Heart right ventricle (tissue), 16 donors: Measurements from ENCODE around the gene MED13. TPM values are rescaled to one million over a fixed set of nuclear protein-coding genes. Genes with fewer than 3 reads are reported as not detected.
A peak's percentile ranks its signal among the peaks of the same experiment; 100 is the strongest.
"Not testable (repeated sequence)": the region's sequence is repeated elsewhere in the genome, so short reads cannot be mapped to it uniquely, and the experiment has no call there.

Experiments used
- ATAC-seq, 8 donors: fragments of 200-7000 bp; cut with Tn5 transposase; one replicate each; pipeline ENCODE4 v1.9.1; 2020; ENCODE audit warnings: mild to moderate bottlenecking in 8 of 8, moderate library complexity in 8 of 8, moderate number of reproducible peaks in 1 of 8
- DNase-seq, 2 donors: peaks; one replicate each; pipeline ENCODE4 v3.0.0-alpha.2; 2020
- H3K27ac ChIP-seq, 10 donors: fragments of 200-600 bp; sonication (generic) in 2 of 10; one replicate each; pipeline versions ENCODE4 v1.5.0 to v1.8.0; 2020 to 2022; ENCODE audit warnings: mild to moderate bottlenecking in 3 of 10
- H3K27me3 ChIP-seq, 7 donors: fragments of 200-600 bp; one replicate each; pipeline ENCODE4 v1.8.0; 2021 to 2022; ENCODE audit warnings: mild to moderate bottlenecking in 2 of 7
- H3K36me3 ChIP-seq, 9 donors: fragments of 200-600 bp; sonication (generic) in 1 of 9; one replicate each; pipeline versions ENCODE4 v1.5.0 to v1.8.0; 2020 to 2022; ENCODE audit warnings: mild to moderate bottlenecking in 2 of 9
- H3K4me1 ChIP-seq, 9 donors: fragments of 200-600 bp; sonication (generic) in 1 of 9; one replicate each; pipeline versions ENCODE4 v1.5.0 to v1.8.0; 2020 to 2022; ENCODE audit warnings: mild to moderate bottlenecking in 4 of 9
- H3K4me3 ChIP-seq, 10 donors: fragments of 200-600 bp; sonication (generic) in 2 of 10; one replicate each; pipeline versions ENCODE4 v1.5.0 to v1.8.0; 2020 to 2022; ENCODE audit warnings: mild to moderate bottlenecking in 7 of 10, moderate library complexity in 2 of 10
- H3K9me3 ChIP-seq, 11 donors: fragments of 200-600 bp in 10 of 11; sonication (generic) in 2 of 11; one replicate each; pipeline versions ENCODE4 v1.5.0 to v1.8.0; 2013 to 2022; ENCODE audit warnings: mild to moderate bottlenecking in 2 of 11, control low read depth in 1 of 11, moderate library complexity in 1 of 11
- WGBS, 2 donors: extraction: QIAGEN DNeasy Blood & Tissue Kit; methylation state at CpG; one replicate each; pipeline ENCODE4 v1.1.7; 2013; ENCODE audit warnings: inconsistent platforms in 1 of 2; 5-methylcytosine and 5-hydroxymethylcytosine counted together
- intact Hi-C, 10 donors: fragments of 100-400 bp; cut with DNase I; formaldehyde crosslinking; loops; one replicate each; pipeline versions ENCODE4 v1.11.1 to v1.14.2; 2022
- polyA plus RNA-seq, 2 donors: library from polyadenylated mRNA; stranded (reverse); fragments of 200-250 nt; gene quantifications; one replicate each; pipeline ENCODE4 v1.2.3, GENCODE V29; 2013
- total RNA-seq, 10 donors: library from RNA; stranded (reverse); fragmentation: NEBNext Ultra II Directional in 3 of 10; extraction: Animal tissue kit (Norgen Biotek cat#: 25700) in 3 of 10; gene quantifications; one replicate each; pipeline versions ENCODE4 v1.2.1 to v1.2.4, GENCODE V29; 2021 to 2023
- TF ChIP-seq, protein P1 (sequence below), 9 donors: fragments of 200-600 bp; sonication (generic) in 2 of 9; IDR thresholded peaks; one replicate each; pipeline versions ENCODE4 v1.5.0 to v1.8.0; 2021 to 2022; ENCODE audit warnings: antibody characterized with exemption in 9 of 9, mild to moderate bottlenecking in 5 of 9, moderate library complexity in 1 of 9
- donor health status: Arrhythmogenic right ventricular cardiomyopathy.
- donor health status: ischemic (EF 13 %, LVEDD 7.1; RV severe dilation, severe dysfunction).
- donor health status: healthy with polysubstance abuse.
- donor health status: DM: no; HTN: yes; CAD: no.
- donor health status: DM: no; HTN: no; CAD: no.
- donor health status: ischemic (EF 25% LVEDD 6.9; RV normal size, moderate dysfunction).
- donor health status: ischemic (EF 25% LVEDD 5.7; RV mildly dilated, moderate dysfunction).
- donor health status: healthy.
- donor health status: DM: yes; HTN: yes; CAD: no.
- donor health status: Ischemic cardiomyopathy.
- donor health status: ischemic (EF 35%, LVEDD 5.7; RV mildly dilated, moderate dysfunction).
- donor health status: nonischemic (EF 11% LVEDD 7.7; RV severe dilation, severe dysfunction).
- donor health status: DM: yes; HTN: yes; CAD: no.
- donor health status: PGD.
- donor health status: ischemic (EF 29% LVEDD 5.4; RV normal size, mild dysfunction).
- donor health status: nonischemic (EF 23%, LVEDD 6.1; RV moderate dilation, normal function).

The MED13 gene
- total and polyA plus RNA-seq, 12 donors = 4.1 to 51.6 (median 35.7) TPM

GRCh38 chr17:62001105-62001504, 64.0 kb downstream of the MED13 start:
- DNase-seq (no peak), ATAC-seq (no peak)
- intact Hi-C loops = loop anchor here in 1 of 10 donors (10.0 kb wide), 1 partner anchor 64 kb away; the partner anchor contains the start of gene MED13
- H3K4me3 ChIP-seq = no peak overlapping the region
- 96 to 100% methylated on average over 2 of the region's 2 CpGs for WGBS, 2 donors
- TF ChIP-seq, protein P1, sequence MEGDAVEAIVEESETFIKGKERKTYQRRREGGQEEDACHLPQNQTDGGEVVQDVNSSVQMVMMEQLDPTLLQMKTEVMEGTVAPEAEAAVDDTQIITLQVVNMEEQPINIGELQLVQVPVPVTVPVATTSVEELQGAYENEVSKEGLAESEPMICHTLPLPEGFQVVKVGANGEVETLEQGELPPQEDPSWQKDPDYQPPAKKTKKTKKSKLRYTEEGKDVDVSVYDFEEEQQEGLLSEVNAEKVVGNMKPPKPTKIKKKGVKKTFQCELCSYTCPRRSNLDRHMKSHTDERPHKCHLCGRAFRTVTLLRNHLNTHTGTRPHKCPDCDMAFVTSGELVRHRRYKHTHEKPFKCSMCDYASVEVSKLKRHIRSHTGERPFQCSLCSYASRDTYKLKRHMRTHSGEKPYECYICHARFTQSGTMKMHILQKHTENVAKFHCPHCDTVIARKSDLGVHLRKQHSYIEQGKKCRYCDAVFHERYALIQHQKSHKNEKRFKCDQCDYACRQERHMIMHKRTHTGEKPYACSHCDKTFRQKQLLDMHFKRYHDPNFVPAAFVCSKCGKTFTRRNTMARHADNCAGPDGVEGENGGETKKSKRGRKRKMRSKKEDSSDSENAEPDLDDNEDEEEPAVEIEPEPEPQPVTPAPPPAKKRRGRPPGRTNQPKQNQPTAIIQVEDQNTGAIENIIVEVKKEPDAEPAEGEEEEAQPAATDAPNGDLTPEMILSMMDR (IDR thresholded peaks at IDR 0.05) = no peak
- H3K27ac ChIP-seq = no peak overlapping the region
- H3K36me3 ChIP-seq = peaks cover 0 to 61% (median 0%) of the 10 kb centered on the region in 9 donors
- no peaks in the 10 kb centered on the region for H3K27me3 ChIP-seq
- peaks cover 0 to 48% (median 23%) of the 10 kb centered on the region in 9 donors for H3K4me1 ChIP-seq
- no peaks in the 10 kb centered on the region for H3K9me3 ChIP-seq

- Histone ChIP-seq H3K4me3 (no peak overlapping the region), H3K9me3 (no peaks in the 10 kb centered on the region), H3K27me3 (no peaks in the 10 kb centered on the region), H3K4me1 (peaks cover 0 to 48% (median 24%) of the 10 kb centered on the region in 9 donors), H3K27ac (no peak overlapping the region), H3K36me3 (peaks cover 0 to 56% (median under 1%) of the 10 kb centered on the region in 9 donors)
- intact Hi-C loops = loop anchor here in 1 of 10 donors (10.0 kb wide), 1 partner anchor 65 kb away; the partner anchor contains the start of gene MED13
- 93 to 95% methylated on average over 3 of the region's 3 CpGs for WGBS, 2 donors
- TF ChIP-seq, protein P1 (IDR thresholded peaks at IDR 0.05) = no peak
- ATAC-seq (no peak), DNase-seq (no peak)
Measured at GRCh38 chr17:62000186-62000585, 64.9 kb downstream of the MED13 start.

- intact Hi-C loops = loop anchor here in 1 of 10 donors (5.0 kb wide), 1 partner anchor 59 kb away; no protein-coding TSS in a partner anchor
- H3K4me1 ChIP-seq = peaks cover 0 to 41% (median 24%) of the 10 kb centered on the region in 9 donors
- not testable (repeated sequence) for H3K27me3 ChIP-seq, DNase-seq, ATAC-seq, H3K4me3 ChIP-seq, H3K9me3 ChIP-seq, H3K27ac ChIP-seq
- H3K36me3 ChIP-seq = peaks cover 0 to 56% (median 15%) of the 10 kb centered on the region in 9 donors
- 80 to 87% methylated on average over 4 of the region's 4 CpGs for WGBS, 2 donors
Measured at GRCh38 chr17:61998534-61998933, 66.5 kb downstream of the MED13 start.

GRCh38 chr17:61997664-61998063, 67.4 kb downstream of the MED13 start:
- Histone ChIP-seq H3K4me3 (no peak overlapping the region), H3K36me3 (peaks cover 0 to 56% (median 15%) of the 10 kb centered on the region in 9 donors), H3K27ac (peak overlapping the region in 5 of 10 donors; percentile 3 to 30 (median 14)), H3K4me1 (peaks cover 0 to 34% (median 24%) of the 10 kb centered on the region in 9 donors), H3K27me3 (no peaks in the 10 kb centered on the region), H3K9me3 (no peaks in the 10 kb centered on the region)
- WGBS, 2 donors = 33 to 36% methylated on average over 2 of the region's 2 CpGs
- intact Hi-C loops = loop anchor here in 1 of 10 donors (5.0 kb wide), 1 partner anchor 60 kb away; no protein-coding TSS in a partner anchor
- DNase-seq (no peak), ATAC-seq (peak; percentile 75 to 97 (median 89))
- TF ChIP-seq, protein P1 (IDR thresholded peaks at IDR 0.05) = no peak
